ENCODE results near the gene LGI2.

DNA sequence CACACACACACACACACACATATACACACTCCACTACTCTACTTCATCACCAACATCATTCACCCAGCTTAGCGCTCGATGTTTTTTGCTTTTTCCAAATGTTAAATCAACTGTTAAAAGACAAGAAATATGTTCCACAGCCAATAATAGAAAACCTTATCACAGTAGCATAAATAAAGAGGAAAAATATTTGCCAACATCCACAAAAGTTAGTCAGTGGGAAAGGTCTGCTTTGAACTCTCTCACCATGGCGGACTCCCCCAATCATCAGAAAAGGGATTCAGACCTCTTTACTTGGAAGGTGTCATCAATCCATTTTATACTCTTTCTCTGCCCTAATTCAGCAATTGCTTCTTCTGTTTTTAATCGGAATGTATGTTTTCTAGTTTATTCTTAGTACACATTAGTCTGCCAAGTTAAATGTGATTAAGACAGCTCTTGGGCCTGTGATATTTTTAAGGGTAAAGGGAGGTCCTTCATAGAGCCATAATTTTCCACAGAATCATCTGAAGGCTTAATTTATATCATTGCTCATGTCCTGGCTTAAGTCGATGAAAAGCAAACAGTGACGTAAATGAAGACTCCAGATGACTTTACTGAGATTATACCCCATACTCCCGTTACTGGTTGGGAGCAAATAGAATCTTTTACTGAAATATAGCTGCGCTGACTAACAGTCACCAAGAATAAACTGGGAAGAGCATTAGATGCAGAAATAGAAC lies 29.7 kb upstream of the LGI2 start:
- no peak for TF ChIP-seq POLR2A (IDR thresholded peaks at IDR 0.05)
- no peak for TF ChIP-seq CTCF (IDR thresholded peaks at IDR 0.05)

Data from prostate gland (tissue), 2 donors.